ENCODE data around the gene OR9A4. TPM values are rescaled to one million over a fixed set of nuclear protein-coding genes. Genes with fewer than 3 reads are reported as not detected.

The OR9A4 gene
- total RNA-seq, 1 experiment from 2014 or later = not detected

GRCh38 chr7:141866974-141867373, 49.2 kb upstream of the OR9A4 start:
- CTCF ChIA-PET = interaction anchor here (1.2 kb wide), 1 partner anchor 81 kb away, joined by 3 read pairs; no protein-coding TSS in a partner anchor

More at GRCh38 chr7:141866974-141867373, 49.2 kb upstream of the OR9A4 start:
- no peak overlapping the region for H3K27ac Mint-ChIP-seq
- H3K27me3 Mint-ChIP-seq (ENCODE audit: low read depth) = no peaks in the 10 kb centered on the region
- H3K9me3 Mint-ChIP-seq = 0 out of 2 replicates have a peak, but pooled peaks cover 5% of the 10 kb centered on the region
- H3K36me3 Mint-ChIP-seq = no peaks in the 10 kb centered on the region
- no peak overlapping the region for H3K4me3 Mint-ChIP-seq
- POLR2A ChIA-PET = no interaction called here
- DNase-seq (ENCODE audit: low spot score) (no peak), ATAC-seq (no peak)
- no peaks in the 10 kb centered on the region for H3K4me1 Mint-ChIP-seq
- TF ChIP-seq EMX1 (CRISPR knock-in tag; IDR thresholded peaks at IDR 0.05) (no peak), E2F5 (CRISPR knock-in tag; IDR thresholded peaks at IDR 0.05) (no peak), ZNF396 (CRISPR knock-in tag; IDR thresholded peaks at IDR 0.05; ENCODE audit: borderline replicate concordance) (no peak), MAX (CRISPR knock-in tag; IDR thresholded peaks at IDR 0.05) (no peak), CBFB (CRISPR knock-in tag; IDR thresholded peaks at IDR 0.05; ENCODE audit: low read depth) (no peak), ZSCAN18 (CRISPR knock-in tag; IDR thresholded peaks at IDR 0.05) (no peak), NFYB (CRISPR knock-in tag; conservative IDR thresholded peaks at IDR 0.05; ENCODE audit: low read depth) (no peak), USF1 (CRISPR knock-in tag; IDR thresholded peaks at IDR 0.05) (no peak), ATF6 (CRISPR knock-in tag; IDR thresholded peaks at IDR 0.05) (no peak), HMGA2 (CRISPR knock-in tag; IDR thresholded peaks at IDR 0.05) (no peak), E2F4 (CRISPR knock-in tag; IDR thresholded peaks at IDR 0.05; ENCODE audit: borderline replicate concordance, low read depth) (no peak), MLX (CRISPR knock-in tag; IDR thresholded peaks at IDR 0.05) (no peak), TEAD4 (CRISPR knock-in tag; IDR thresholded peaks at IDR 0.05) (no peak), ATF2 (CRISPR knock-in tag; IDR thresholded peaks at IDR 0.05; ENCODE audit: borderline replicate concordance, low read depth) (no peak), CDX4 (CRISPR knock-in tag; IDR thresholded peaks at IDR 0.05; ENCODE audit: borderline replicate concordance) (no peak), GTF2I (CRISPR knock-in tag; conservative IDR thresholded peaks at IDR 0.05) (no peak), NR1H2 (CRISPR knock-in tag; IDR thresholded peaks at IDR 0.05) (no peak), CREB1 (CRISPR knock-in tag; IDR thresholded peaks at IDR 0.05) (no peak), USF2 (CRISPR knock-in tag; IDR thresholded peaks at IDR 0.05) (no peak), CTCF (IDR thresholded peaks at IDR 0.05) (no peak)

Measured in WTC11 (cell line).